Activated naive CD8-positive, alpha-beta T cell treated with anti-CD3 and anti-CD28 coated beads, Interleukin-2, amount 10 ng/mL, durations not matched to agents 7 days and 5 days (primary cell): ENCODE data around the gene TPX2. TPM values are rescaled to one million over a fixed set of nuclear protein-coding genes. Genes with fewer than 3 reads are reported as not detected.
A peak's percentile ranks its signal among the peaks of the same experiment; 100 is the strongest.

Source experiments
- ATAC-seq: fragments of 150-1000 bp; cut with Tn5 transposase; one replicate; pipeline ENCODE4 v1.10.0; 2021; ENCODE audit warnings: low read depth, moderate library complexity
- POLR2A ChIA-PET: fragments of 350-600 bp; sonication (Branson Sonifier 250); formaldehyde crosslinking; loops from one replicate; lab custom pipeline; 2021; ENCODE audit warnings: antibody characterized with exemption; lab: Charles Lee
- DNase-seq: peaks from one replicate; pipeline ENCODE4 v3.0.0; 2021
- H3K27ac Mint-ChIP-seq: one replicate; pipeline ENCODE4 v1.8.0; 2022; ENCODE audit warnings: mild to moderate bottlenecking, mixed read lengths
- H3K27me3 Mint-ChIP-seq: one replicate; pipeline ENCODE4 v1.8.0; 2022; ENCODE audit warnings: mild to moderate bottlenecking, moderate library complexity, mixed read lengths
- H3K36me3 Mint-ChIP-seq: one replicate; pipeline ENCODE4 v1.8.0; 2021; ENCODE audit warnings: mild to moderate bottlenecking, mixed read lengths
- H3K4me1 Mint-ChIP-seq: one replicate; pipeline ENCODE4 v1.8.0; 2021; ENCODE audit warnings: mixed read lengths
- H3K4me3 Mint-ChIP-seq: one replicate; pipeline ENCODE4 v1.8.0; 2022; ENCODE audit warnings: mild to moderate bottlenecking, moderate library complexity, mixed read lengths
- H3K9me3 Mint-ChIP-seq: one replicate; pipeline ENCODE4 v1.8.0; 2021; ENCODE audit warnings: mixed read lengths
- total RNA-seq, 2 experiments: library from RNA; stranded (reverse); gene quantifications; one replicate each; pipeline ENCODE4 v1.2.3, GENCODE V29; 2021

Gene TPX2
- total RNA-seq, 2 experiments from 2014 or later: 111 to 114 TPM

DNA sequence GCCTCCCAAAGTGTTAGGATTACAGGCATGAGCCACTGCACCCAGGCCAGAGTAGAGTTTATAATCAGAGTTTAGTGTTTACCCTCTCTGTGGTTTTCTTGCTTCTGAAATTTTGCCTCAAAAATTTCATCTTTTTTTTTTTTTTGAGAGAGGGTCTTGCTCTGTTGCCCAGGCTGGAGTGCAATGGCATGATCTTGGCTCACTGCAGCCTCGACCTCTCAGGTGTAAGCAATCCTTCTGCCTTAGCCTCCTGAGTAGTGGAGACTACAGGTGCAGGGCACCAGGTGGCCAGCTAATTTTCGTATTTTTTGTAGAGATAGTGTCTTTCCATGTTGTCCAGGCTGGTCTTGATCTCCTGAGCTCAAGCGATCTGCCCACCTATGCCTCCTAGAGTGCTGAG lies 28.7 kb downstream of the TPX2 start:
- H3K27ac Mint-ChIP-seq: no peak overlapping the region
- POLR2A ChIA-PET: no interaction called here
- H3K36me3 Mint-ChIP-seq: peaks cover 47% of the 10 kb centered on the region
- no peak for ATAC-seq
- H3K4me3 Mint-ChIP-seq: no peak overlapping the region
- DNase-seq: no peak
- no peaks in the 10 kb centered on the region for H3K27me3 Mint-ChIP-seq
- no peaks in the 10 kb centered on the region for H3K9me3 Mint-ChIP-seq
- peaks cover 3% of the 10 kb centered on the region for H3K4me1 Mint-ChIP-seq

DNA sequence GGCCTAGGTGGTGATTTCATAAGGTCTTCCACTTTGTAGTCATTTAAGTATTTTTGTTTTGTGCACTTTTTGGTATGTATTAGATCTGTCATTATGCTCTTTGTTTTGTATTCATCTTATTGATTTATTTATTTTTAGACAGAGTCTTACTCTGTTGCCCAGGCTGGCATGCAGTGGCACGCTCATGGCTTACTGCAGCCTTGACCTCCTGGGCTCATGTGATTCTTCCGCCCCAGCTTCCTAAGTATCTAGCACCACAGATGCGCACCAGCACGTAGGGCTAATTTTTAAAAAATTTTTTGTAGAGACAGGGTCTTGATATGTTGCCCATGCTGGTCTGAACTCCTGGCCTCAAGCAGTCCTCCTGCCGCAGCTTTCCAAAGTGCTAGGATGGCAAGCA lies 30.6 kb downstream of the TPX2 start:
- no peak overlapping the region for H3K4me3 Mint-ChIP-seq
- no peaks in the 10 kb centered on the region for H3K27me3 Mint-ChIP-seq
- DNase-seq (no peak), ATAC-seq (no peak)
- H3K9me3 Mint-ChIP-seq: no peaks in the 10 kb centered on the region
- POLR2A ChIA-PET: interaction anchor here (0.6 kb wide), 1 partner anchor 143 kb away, joined by 5 read pairs; no protein-coding TSS in a partner anchor
- H3K4me1 Mint-ChIP-seq: peaks cover 2% of the 10 kb centered on the region
- peaks cover 47% of the 10 kb centered on the region for H3K36me3 Mint-ChIP-seq
- no peak overlapping the region for H3K27ac Mint-ChIP-seq

GRCh38 chr20:31770243-31770642 lies 31.2 kb downstream of the TPX2 start:
- no peaks in the 10 kb centered on the region for H3K27me3 Mint-ChIP-seq
- DNase-seq (no peak), ATAC-seq (no peak)
- H3K4me1 Mint-ChIP-seq: peaks cover 2% of the 10 kb centered on the region
- no peak overlapping the region for H3K4me3 Mint-ChIP-seq
- no peaks in the 10 kb centered on the region for H3K9me3 Mint-ChIP-seq
- H3K27ac Mint-ChIP-seq: no peak overlapping the region
- H3K36me3 Mint-ChIP-seq: peaks cover 46% of the 10 kb centered on the region
- POLR2A ChIA-PET: no interaction called here

- H3K27me3 Mint-ChIP-seq: no peaks in the 10 kb centered on the region
- POLR2A ChIA-PET: no interaction called here
- no peak for ATAC-seq
- H3K27ac Mint-ChIP-seq: no peak overlapping the region
- H3K9me3 Mint-ChIP-seq: no peaks in the 10 kb centered on the region
- peaks cover 55% of the 10 kb centered on the region for H3K36me3 Mint-ChIP-seq
- no peak overlapping the region for H3K4me3 Mint-ChIP-seq
- DNase-seq: no peak
- no peaks in the 10 kb centered on the region for H3K4me1 Mint-ChIP-seq
Measured at GRCh38 chr20:31774408-31774807, 35.3 kb downstream of the TPX2 start.

- Mint-ChIP-seq H3K4me3 (no peak overlapping the region), H3K4me1 (no peaks in the 10 kb centered on the region), H3K27ac (no peak overlapping the region), H3K9me3 (no peaks in the 10 kb centered on the region), H3K27me3 (no peaks in the 10 kb centered on the region), H3K36me3 (peaks cover 50% of the 10 kb centered on the region)
- DNase-seq: no peak
- POLR2A ChIA-PET: interaction anchor here (0.7 kb wide), 1 partner anchor 23 kb away, joined by 6 read pairs; no protein-coding TSS in a partner anchor
- no peak for ATAC-seq
Measured at GRCh38 chr20:31780839-31781238, 41.7 kb downstream of the TPX2 start.

GRCh38 chr20:31781945-31782344 lies 42.9 kb downstream of the TPX2 start:
- H3K4me1 Mint-ChIP-seq: no peaks in the 10 kb centered on the region
- H3K9me3 Mint-ChIP-seq: no peaks in the 10 kb centered on the region
- no peak for ATAC-seq
- POLR2A ChIA-PET: no interaction called here
- no peak overlapping the region for H3K27ac Mint-ChIP-seq
- H3K4me3 Mint-ChIP-seq: no peak overlapping the region
- DNase-seq: no peak
- H3K27me3 Mint-ChIP-seq: no peaks in the 10 kb centered on the region
- H3K36me3 Mint-ChIP-seq: peaks cover 57% of the 10 kb centered on the region

- Mint-ChIP-seq H3K27me3 (no peaks in the 10 kb centered on the region), H3K27ac (no peak overlapping the region), H3K9me3 (no peaks in the 10 kb centered on the region), H3K4me3 (no peak overlapping the region), H3K36me3 (peaks cover 54% of the 10 kb centered on the region), H3K4me1 (peaks cover 5% of the 10 kb centered on the region)
- POLR2A ChIA-PET: no interaction called here
- DNase-seq: no peak
- ATAC-seq: no peak
Measured at GRCh38 chr20:31784354-31785044, 45.4 kb downstream of the TPX2 start.

GRCh38 chr20:31785089-31785488 lies 46.0 kb downstream of the TPX2 start:
- H3K36me3 Mint-ChIP-seq: peaks cover 50% of the 10 kb centered on the region
- no peak overlapping the region for H3K4me3 Mint-ChIP-seq
- H3K27me3 Mint-ChIP-seq: no peaks in the 10 kb centered on the region
- peaks cover 5% of the 10 kb centered on the region for H3K4me1 Mint-ChIP-seq
- no peak for DNase-seq
- H3K9me3 Mint-ChIP-seq: no peaks in the 10 kb centered on the region
- no peak overlapping the region for H3K27ac Mint-ChIP-seq
- POLR2A ChIA-PET: no interaction called here
- ATAC-seq: no peak

- no peaks in the 10 kb centered on the region for H3K27me3 Mint-ChIP-seq
- H3K9me3 Mint-ChIP-seq: no peaks in the 10 kb centered on the region
- H3K36me3 Mint-ChIP-seq: peaks cover 46% of the 10 kb centered on the region
- no peak overlapping the region for H3K4me3 Mint-ChIP-seq
- H3K4me1 Mint-ChIP-seq: peaks cover 5% of the 10 kb centered on the region
- no peak overlapping the region for H3K27ac Mint-ChIP-seq
- ATAC-seq (no peak), DNase-seq (no peak)
- POLR2A ChIA-PET: no interaction called here
Measured at GRCh38 chr20:31788578-31788977, 49.5 kb downstream of the TPX2 start.

DNA sequence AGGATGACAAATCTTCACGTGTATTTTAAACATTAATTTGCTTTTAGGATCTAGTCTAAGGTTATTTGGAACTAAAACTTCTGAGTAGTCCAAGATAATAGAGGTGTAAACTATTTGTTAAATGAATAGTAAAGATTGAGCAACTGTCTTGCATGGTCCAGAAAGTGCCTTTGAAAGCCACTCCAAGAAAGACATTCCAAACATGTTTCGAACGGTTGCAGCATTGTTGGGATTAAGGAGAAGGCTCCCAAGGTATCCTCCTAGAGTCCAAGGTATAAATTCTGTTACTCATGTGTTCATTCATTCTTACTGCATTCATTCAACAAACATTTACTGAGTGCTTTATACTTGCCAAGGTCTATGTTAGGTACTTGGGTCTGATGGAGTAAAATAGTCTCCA lies 51.3 kb downstream of the TPX2 start:
- H3K36me3 Mint-ChIP-seq: peaks cover 43% of the 10 kb centered on the region
- DNase-seq: no peak
- no peaks in the 10 kb centered on the region for H3K27me3 Mint-ChIP-seq
- H3K27ac Mint-ChIP-seq: no peak overlapping the region
- H3K4me3 Mint-ChIP-seq: no peak overlapping the region
- POLR2A ChIA-PET: no interaction called here
- peaks cover 5% of the 10 kb centered on the region for H3K4me1 Mint-ChIP-seq
- no peak for ATAC-seq
- H3K9me3 Mint-ChIP-seq: no peaks in the 10 kb centered on the region

GRCh38 chr20:31797364-31797763 lies 58.3 kb downstream of the TPX2 start:
- POLR2A ChIA-PET: no interaction called here
- Mint-ChIP-seq H3K4me1 (no peaks in the 10 kb centered on the region), H3K36me3 (peaks cover 61% of the 10 kb centered on the region)

DNA sequence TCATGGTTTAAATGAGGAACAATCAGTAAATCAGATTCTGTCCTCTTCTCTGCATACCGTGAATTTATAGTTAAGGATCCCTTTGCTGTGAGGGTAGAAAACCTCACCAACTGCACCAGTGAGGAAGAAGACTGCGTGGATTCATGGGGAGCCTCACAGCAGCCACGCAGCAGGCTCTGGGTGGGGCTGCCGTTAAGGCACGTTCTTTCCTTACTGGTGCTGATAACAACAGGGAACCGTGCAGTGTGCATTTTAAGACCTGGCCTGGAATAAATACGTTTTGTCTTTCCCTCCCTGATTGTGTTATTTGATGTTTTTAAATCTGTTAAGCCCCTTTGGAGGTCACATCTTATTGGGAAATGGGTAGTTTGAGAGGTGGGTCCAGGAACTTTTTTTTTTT lies 62.4 kb downstream of the TPX2 start:
- Mint-ChIP-seq H3K9me3 (no peaks in the 10 kb centered on the region), H3K27me3 (no peaks in the 10 kb centered on the region), H3K36me3 (peaks cover 57% of the 10 kb centered on the region), H3K4me1 (peaks cover 8% of the 10 kb centered on the region), H3K27ac (no peak overlapping the region), H3K4me3 (no peak overlapping the region)
- DNase-seq: no peak
- ATAC-seq: no peak
- POLR2A ChIA-PET: no interaction called here

More at GRCh38 chr20:31797364-31797763, 58.3 kb downstream of the TPX2 start:
- Mint-ChIP-seq H3K4me3 (no peak overlapping the region), H3K27me3 (no peaks in the 10 kb centered on the region), H3K9me3 (no peaks in the 10 kb centered on the region), H3K27ac (no peak overlapping the region)
- ATAC-seq (no peak), DNase-seq (no peak)

- Mint-ChIP-seq H3K27me3 (no peaks in the 10 kb centered on the region), H3K4me3 (no peak overlapping the region), H3K9me3 (no peaks in the 10 kb centered on the region), H3K27ac (peak overlapping the region; percentile 37), H3K36me3 (peaks cover 48% of the 10 kb centered on the region), H3K4me1 (peaks cover 13% of the 10 kb centered on the region)
- DNase-seq (no peak), ATAC-seq (no peak)
- POLR2A ChIA-PET: interaction anchor here (0.6 kb wide), 1 partner anchor 198 kb away, joined by 3 read pairs; no protein-coding TSS in a partner anchor
Measured at GRCh38 chr20:31803552-31804291, 64.6 kb downstream of the TPX2 start.
